IMR-90 (cell line): ENCODE measurements around the gene PRPF40B. TPM values are rescaled to one million over a fixed set of nuclear protein-coding genes. Genes with fewer than 3 reads are reported as not detected.

Source experiments
- ATAC-seq: fragments of 200-7000 bp; cut with Tn5 transposase; 2 replicates; pipeline ENCODE4 v1.9.1; 2020; ENCODE audit warnings: low read depth, mild to moderate bottlenecking, moderate library complexity
- BruUV-seq: library from RNA; stranded (reverse); fragments of 400-500 nt; replicated peaks from 2 replicates; lab custom pipeline; 2021; lab: Mats Ljungman, UMichigan
- CTCF ChIA-PET: fragments of 300-600 bp; formaldehyde crosslinking; extraction: SDS; loops from one replicate; lab custom pipeline; 2021; ENCODE audit warnings: antibody characterized with exemption; lab: Yijun Ruan, JAX
- POLR2A ChIA-PET: fragments of 300-600 bp; sonication (Branson Sonifier 250); formaldehyde crosslinking; loops from one replicate; lab custom pipeline; 2022; ENCODE audit warnings: antibody characterized with exemption; ENCODE audit not compliant: unreplicated experiment; lab: Charles Lee
- DNase-seq: peaks from one replicate; pipeline ENCODE4 v3.0.0; 2013
- H2AFZ ChIP-seq: replicated peaks from 2 replicates; pipeline ENCODE3; 2013; ENCODE audit warnings: low read length, mild to moderate bottlenecking; ENCODE audit not compliant: poor library complexity
- H2AK5ac ChIP-seq: 2 replicates; pipeline ENCODE4 v1.6.1; 2013; ENCODE audit warnings: low read depth, low read length, inconsistent platforms
- H2AK9ac ChIP-seq: replicated peaks from 2 replicates; pipeline ENCODE3; 2013; ENCODE audit warnings: mild to moderate bottlenecking, low read depth, low read length, moderate library complexity; ENCODE audit not compliant: poor library complexity
- H2BK120ac ChIP-seq: 2 replicates; pipeline ENCODE4 v1.6.1; 2013; ENCODE audit warnings: low read depth, low read length, inconsistent platforms
- H2BK15ac ChIP-seq: 3 replicates; pipeline ENCODE4 v1.6.1; 2013; ENCODE audit warnings: low read depth, low read length, inconsistent platforms
- H2BK20ac ChIP-seq: 2 replicates; pipeline ENCODE4 v1.6.1; 2013; ENCODE audit warnings: low read depth, mild to moderate bottlenecking, inconsistent platforms, low read length, moderate library complexity
- H2BK5ac ChIP-seq: 2 replicates; pipeline ENCODE4 v1.6.1; 2013; ENCODE audit warnings: mild to moderate bottlenecking, low read depth, low read length, inconsistent platforms; ENCODE audit not compliant: poor library complexity, severe bottlenecking
- H3K14ac ChIP-seq: replicated peaks from 2 replicates; pipeline ENCODE4 v1.6.1; 2013; ENCODE audit warnings: low read depth, low read length, inconsistent platforms
- H3K18ac ChIP-seq: 2 replicates; pipeline ENCODE4 v1.6.1; 2013; ENCODE audit warnings: low read depth, low read length, control low read depth
- H3K23ac ChIP-seq: 2 replicates; pipeline ENCODE4 v1.6.1; 2013; ENCODE audit warnings: low read depth, low read length, inconsistent platforms
- H3K27ac ChIP-seq: 2 replicates; pipeline ENCODE4 v1.5.1; 2013; ENCODE audit warnings: mild to moderate bottlenecking, control low read depth, low read length; ENCODE audit not compliant: insufficient read depth
- H3K27me3 ChIP-seq: 2 replicates; pipeline ENCODE4 v1.6.1; 2013; ENCODE audit warnings: low read length; ENCODE audit not compliant: control insufficient read depth, insufficient read depth
- H3K36me3 ChIP-seq: 2 replicates; pipeline ENCODE4 v1.6.1; 2013; ENCODE audit warnings: low read length, mixed read lengths; ENCODE audit not compliant: control insufficient read depth, insufficient read depth
- H3K4ac ChIP-seq: 2 replicates; pipeline ENCODE4 v1.6.1; 2013; ENCODE audit warnings: low read depth, low read length, inconsistent platforms
- H3K4me1 ChIP-seq: 2 replicates; pipeline ENCODE4 v1.6.1; 2013; ENCODE audit warnings: low read length, mixed read lengths; ENCODE audit not compliant: control insufficient read depth, insufficient read depth
- H3K4me2 ChIP-seq: 2 replicates; pipeline ENCODE4 v1.6.1; 2013; ENCODE audit warnings: low read depth, mild to moderate bottlenecking, control low read depth, low read length, moderate library complexity
- H3K4me3 ChIP-seq: 2 replicates; pipeline ENCODE4 v1.5.1; 2013; ENCODE audit warnings: low read depth, mild to moderate bottlenecking, control low read depth, low read length, moderate library complexity; ENCODE audit not compliant: insufficient read depth
- H3K56ac ChIP-seq: 2 replicates; pipeline ENCODE4 v1.6.1; 2013; ENCODE audit warnings: low read length, inconsistent platforms; ENCODE audit not compliant: insufficient read depth; ENCODE audit errors: extremely low read depth
- H3K79me1 ChIP-seq, 2 experiments: 2 replicates each; pipeline ENCODE4 v1.6.1; 2013; ENCODE audit warnings: low read length in 2 of 2, inconsistent platforms in 1 of 2, low read depth in 1 of 2
- H3K9ac ChIP-seq: 2 replicates; pipeline ENCODE4 v1.6.1; 2013; ENCODE audit warnings: low read depth, low read length, control low read depth
- H3K9me1 ChIP-seq: 2 replicates; pipeline ENCODE4 v1.6.1; 2013; ENCODE audit warnings: low read length, inconsistent platforms; ENCODE audit not compliant: insufficient read depth
- H3K9me3 ChIP-seq: 2 replicates; pipeline ENCODE4 v1.6.1; 2013; ENCODE audit warnings: low read length; ENCODE audit not compliant: control insufficient read depth, insufficient read depth
- H4K20me1 ChIP-seq: 2 replicates; pipeline ENCODE4 v1.6.1; 2013; ENCODE audit warnings: low read length, inconsistent platforms; ENCODE audit not compliant: insufficient read depth
- H4K5ac ChIP-seq: 2 replicates; pipeline ENCODE4 v1.6.1; 2013; ENCODE audit warnings: mild to moderate bottlenecking, low read depth, low read length, control low read depth
- H4K8ac ChIP-seq, 2 experiments: 2 replicates each; pipeline ENCODE4 v1.6.1; 2013; ENCODE audit warnings: low read depth in 2 of 2, low read length in 2 of 2, control low read depth in 1 of 2, inconsistent platforms in 1 of 2
- H4K91ac ChIP-seq: 2 replicates; pipeline ENCODE4 v1.6.1; 2013; ENCODE audit warnings: low read depth, low read length, inconsistent platforms; ENCODE audit not compliant: insufficient read depth
- BHLHE40 ChIP-seq: fragments of 150-350 bp; IDR thresholded peaks from 2 replicates; pipeline ENCODE4 v1.6.1; 2016; ENCODE audit warnings: mild to moderate bottlenecking, low read depth, low read length
- CEBPB ChIP-seq: IDR thresholded peaks from 2 replicates; pipeline ENCODE4 v1.6.1; 2012; ENCODE audit warnings: low read depth, low read length, improper control_type of control experiment
- CHD1 ChIP-seq: IDR thresholded peaks from 2 replicates; pipeline ENCODE4 v1.6.1; 2012; ENCODE audit warnings: low read depth, low read length, improper control_type of control experiment
- CTCF ChIP-seq: conservative IDR thresholded peaks from 2 replicates; pipeline ENCODE4 v1.5.1; 2012; ENCODE audit warnings: mild to moderate bottlenecking, low read depth, low read length, improper control_type of control experiment
- FOS ChIP-seq: fragments of 150-350 bp; IDR thresholded peaks from 2 replicates; pipeline ENCODE4 v1.6.1; 2016; ENCODE audit warnings: low read depth, low read length
- MAFK ChIP-seq: IDR thresholded peaks from 2 replicates; pipeline ENCODE4 v1.6.1; 2012; ENCODE audit warnings: low read depth, low read length, improper control_type of control experiment
- MAZ ChIP-seq: IDR thresholded peaks from 2 replicates; pipeline ENCODE4 v1.6.1; 2012; ENCODE audit warnings: low read depth, mild to moderate bottlenecking, low read length, improper control_type of control experiment, moderate library complexity, borderline replicate concordance
- MXI1 ChIP-seq: IDR thresholded peaks from 2 replicates; pipeline ENCODE4 v1.6.1; 2012; ENCODE audit warnings: low read depth, mild to moderate bottlenecking, low read length, moderate library complexity, borderline replicate concordance
- NFE2L2 ChIP-seq: fragments of 150-350 bp; IDR thresholded peaks from 2 replicates; pipeline ENCODE4 v1.6.1; 2016; ENCODE audit warnings: low read depth, mild to moderate bottlenecking, low read length
- POLR2A ChIP-seq: IDR thresholded peaks from 2 replicates; pipeline ENCODE4 v1.6.1; 2012; ENCODE audit warnings: mild to moderate bottlenecking, low read depth, low read length
- RAD21 ChIP-seq: IDR thresholded peaks from 2 replicates; pipeline ENCODE4 v1.6.1; 2012; ENCODE audit warnings: low read length, improper control_type of control experiment
- RFX5 ChIP-seq: IDR thresholded peaks from 2 replicates; pipeline ENCODE4 v1.8.0; 2012; ENCODE audit warnings: low read depth, mild to moderate bottlenecking, low read length, moderate library complexity
- SMC3 ChIP-seq: fragments of 150-350 bp; IDR thresholded peaks from 2 replicates; pipeline ENCODE4 v1.6.1; 2016; ENCODE audit warnings: low read depth, mild to moderate bottlenecking, antibody characterized with exemption, low read length, moderate library complexity
- USF2 ChIP-seq: fragments of 150-350 bp; IDR thresholded peaks from 2 replicates; pipeline ENCODE4 v1.6.1; 2017; ENCODE audit warnings: mild to moderate bottlenecking, antibody characterized with exemption, low read length, low read depth
- WGBS, 2 experiments: methylation state at CpG; one replicate each; pipeline versions ENCODE4 v1.1.5 to v1.1.7; 2013; ENCODE audit warnings: missing lambda C conversion rate in 2 of 2; ENCODE audit not compliant: insufficient read length in 1 of 2; ENCODE audit errors: extremely low coverage in 2 of 2; 5-methylcytosine and 5-hydroxymethylcytosine counted together
- dilution Hi-C: fragments of 300-500 bp; cut with HindIII; formaldehyde crosslinking; loops from one replicate; pipeline ENCODE4 v1.14.3; 2018; ENCODE audit warnings: low sequenced_read_pairs; ENCODE audit not compliant: unreplicated experiment
- in situ Hi-C: fragments of 300-500 bp; cut with MboI; formaldehyde crosslinking; loops from 3 replicates; pipeline ENCODE4 v1.14.3; 2019; ENCODE audit warnings: low sequenced_read_pairs, inconsistent platforms, mixed read lengths
- intact Hi-C: fragments of 100-400 bp; cut with micrococcal nuclease; formaldehyde crosslinking; loops from 2 replicates; pipeline ENCODE4 v1.10.0; 2022
- polyA plus RNA-seq, 3 experiments: library from polyadenylated mRNA; depleted of rRNA; stranded (reverse); fragments of >200 nt; gene quantifications; 2 replicates each; pipeline ENCODE4 v1.2.3, GENCODE V29; 2012; ENCODE audit warnings: low replicate concordance in 1 of 3
- total RNA-seq: library from RNA; depleted of rRNA; stranded (reverse); fragments of >200 nt; gene quantifications from 2 replicates; pipeline ENCODE4 v1.2.3, GENCODE V29; 2012

Gene PRPF40B
- total and polyA plus RNA-seq, 2 of the 4 experiments (the other 2 are of a cell fraction): 5.0 to 11.8 TPM

- DNase-seq (no peak), ATAC-seq (no peak)
- CTCF ChIA-PET: no interaction called here
- H4K20me1 ChIP-seq: no peaks in the 10 kb centered on the region
- no peaks in the 10 kb centered on the region for H3K27me3 ChIP-seq
- H4K8ac ChIP-seq: no peak overlapping the region
- H3K79me1 ChIP-seq: peaks cover 7 to 25% of the 10 kb centered on the region in 2 experiments; a peak in 3 of 4 replicates
- no peak overlapping the region for H3K4ac ChIP-seq
- no peak overlapping the region for H3K23ac ChIP-seq
- no peak overlapping the region for H2BK5ac ChIP-seq
- intact Hi-C loops (no loop called here), in situ Hi-C loops (no loop called here), dilution Hi-C loops (no loop called here)
- WGBS, 2 experiments: no CpG with 5 or more reads among the region's 2 CpGs
- H3K36me3 ChIP-seq: peaks cover 44% of the 10 kb centered on the region
- H3K9me3 ChIP-seq: no peaks in the 10 kb centered on the region
- H2BK20ac ChIP-seq: no peak overlapping the region
- no peak overlapping the region for H3K4me3 ChIP-seq
- H2BK15ac ChIP-seq: no peak overlapping the region
- no peak overlapping the region for H3K9ac ChIP-seq
- no peak overlapping the region for H2BK120ac ChIP-seq
- no peak overlapping the region for H4K5ac ChIP-seq
- H2AFZ ChIP-seq: no peak overlapping the region
- H3K9me1 ChIP-seq: peaks cover 13% of the 10 kb centered on the region
- no peaks in the 10 kb centered on the region for H3K4me1 ChIP-seq
- no peak overlapping the region for H3K14ac ChIP-seq
- no peak overlapping the region for H3K18ac ChIP-seq
- H4K91ac ChIP-seq: no peak overlapping the region
- no TSS peak for BruUV-seq
- POLR2A ChIA-PET: no interaction called here
- no peak overlapping the region for H3K4me2 ChIP-seq
- no peak overlapping the region for H3K56ac ChIP-seq
- H3K27ac ChIP-seq: no peak overlapping the region
- TF ChIP-seq RFX5 (no peak), NFE2L2 (no peak), CEBPB (no peak), FOS (no peak), SMC3 (no peak), USF2 (no peak), CHD1 (no peak), CTCF (no peak), MAFK (no peak), MXI1 (no peak), BHLHE40 (no peak), RAD21 (no peak), POLR2A (no peak), MAZ (no peak)
- no peak overlapping the region for H2AK5ac ChIP-seq
- H2AK9ac ChIP-seq: no peak overlapping the region
These were observed 32.4 kb downstream of the PRPF40B start for GRCh38 chr12:49655595-49656236.
